ENCODE measurements around the gene PRR20C.

DNA sequence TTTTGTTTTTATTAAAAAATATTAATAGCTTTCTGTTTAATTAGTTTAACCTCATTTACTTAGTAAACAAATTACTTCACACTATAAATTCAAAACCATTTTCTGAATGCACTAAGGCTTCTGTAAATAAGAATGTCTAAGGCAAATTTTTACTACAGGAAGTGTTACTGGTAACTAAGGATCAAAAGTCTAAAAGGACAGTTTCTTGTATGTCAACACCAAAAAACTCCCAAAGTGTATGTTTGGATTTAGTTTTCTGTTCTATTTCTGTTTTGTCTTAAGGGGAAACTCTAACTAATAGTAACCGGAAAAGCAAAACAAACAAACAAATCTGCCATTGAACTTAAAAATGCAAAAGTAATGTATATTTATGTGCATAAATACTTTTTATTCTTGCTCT, 37.8 kb downstream of the PRR20C start:
- TF ChIP-seq CTCF (IDR thresholded peaks at IDR 0.05): no peak
- no peak for TF ChIP-seq POLR2A (IDR thresholded peaks at IDR 0.05)
- TF ChIP-seq EP300 (IDR thresholded peaks at IDR 0.05): no peak
- TF ChIP-seq POLR2AphosphoS5 (IDR thresholded peaks at IDR 0.05): no peak

Data from stomach (tissue), 4 donors.